GM12873 (cell line): ENCODE data around the gene TNFSF12.

Experiments
- TF ChIP-seq, protein P1 (sequence below): IDR thresholded peaks from 2 replicates; pipeline ENCODE4 v1.5.1; 2012; ENCODE audit warnings: low read depth, mild to moderate bottlenecking, moderate library complexity, low read length, control low read depth; ENCODE audit not compliant: insufficient read depth; ENCODE audit errors: missing control alignments

The TNFSF12 gene

GRCh38 chr17:7508846-7509245 lies 40.0 kb upstream of the TNFSF12 start:
- TF ChIP-seq, protein P1, sequence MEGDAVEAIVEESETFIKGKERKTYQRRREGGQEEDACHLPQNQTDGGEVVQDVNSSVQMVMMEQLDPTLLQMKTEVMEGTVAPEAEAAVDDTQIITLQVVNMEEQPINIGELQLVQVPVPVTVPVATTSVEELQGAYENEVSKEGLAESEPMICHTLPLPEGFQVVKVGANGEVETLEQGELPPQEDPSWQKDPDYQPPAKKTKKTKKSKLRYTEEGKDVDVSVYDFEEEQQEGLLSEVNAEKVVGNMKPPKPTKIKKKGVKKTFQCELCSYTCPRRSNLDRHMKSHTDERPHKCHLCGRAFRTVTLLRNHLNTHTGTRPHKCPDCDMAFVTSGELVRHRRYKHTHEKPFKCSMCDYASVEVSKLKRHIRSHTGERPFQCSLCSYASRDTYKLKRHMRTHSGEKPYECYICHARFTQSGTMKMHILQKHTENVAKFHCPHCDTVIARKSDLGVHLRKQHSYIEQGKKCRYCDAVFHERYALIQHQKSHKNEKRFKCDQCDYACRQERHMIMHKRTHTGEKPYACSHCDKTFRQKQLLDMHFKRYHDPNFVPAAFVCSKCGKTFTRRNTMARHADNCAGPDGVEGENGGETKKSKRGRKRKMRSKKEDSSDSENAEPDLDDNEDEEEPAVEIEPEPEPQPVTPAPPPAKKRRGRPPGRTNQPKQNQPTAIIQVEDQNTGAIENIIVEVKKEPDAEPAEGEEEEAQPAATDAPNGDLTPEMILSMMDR = no peak

DNA sequence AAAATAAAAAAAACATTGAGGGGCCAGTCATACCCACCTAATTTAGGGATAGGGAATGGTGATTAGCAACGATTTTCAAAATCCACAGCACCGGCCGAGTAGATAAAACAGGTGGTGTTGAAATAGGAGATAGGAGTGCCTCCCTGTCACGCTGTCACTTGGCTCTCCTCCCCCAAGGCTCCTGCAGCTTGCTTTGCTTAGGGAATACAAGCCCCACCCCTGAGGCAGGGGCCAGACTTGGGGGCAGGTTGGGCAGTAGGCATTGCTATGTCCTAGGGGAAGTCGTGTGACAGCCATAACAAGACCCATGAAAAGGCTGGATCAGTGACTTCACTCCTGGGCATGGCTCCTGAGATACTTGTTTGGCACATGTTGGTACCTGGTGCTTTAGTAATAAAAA lies 38.9 kb upstream of the TNFSF12 start:
- TF ChIP-seq, protein P1 = no peak

DNA sequence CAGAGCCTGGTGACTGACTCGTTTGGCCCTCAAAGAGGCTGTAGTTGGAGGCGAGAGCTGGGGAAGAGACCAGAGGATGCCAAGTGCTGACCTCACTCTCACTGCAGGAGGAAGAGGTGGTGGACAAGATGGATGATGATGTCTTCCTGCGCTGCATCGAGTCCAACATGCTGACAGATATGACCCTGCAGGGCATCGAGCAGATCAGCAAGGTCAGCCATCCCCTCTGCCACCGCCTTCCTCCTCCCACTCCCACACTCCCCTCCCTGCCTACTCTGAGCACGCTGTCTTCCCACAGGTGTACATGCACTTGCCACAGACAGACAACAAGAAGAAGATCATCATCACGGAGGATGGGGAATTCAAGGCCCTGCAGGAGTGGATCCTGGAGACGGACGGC lies 37.8 kb upstream of the TNFSF12 start:
- TF ChIP-seq, protein P1 = no peak

DNA sequence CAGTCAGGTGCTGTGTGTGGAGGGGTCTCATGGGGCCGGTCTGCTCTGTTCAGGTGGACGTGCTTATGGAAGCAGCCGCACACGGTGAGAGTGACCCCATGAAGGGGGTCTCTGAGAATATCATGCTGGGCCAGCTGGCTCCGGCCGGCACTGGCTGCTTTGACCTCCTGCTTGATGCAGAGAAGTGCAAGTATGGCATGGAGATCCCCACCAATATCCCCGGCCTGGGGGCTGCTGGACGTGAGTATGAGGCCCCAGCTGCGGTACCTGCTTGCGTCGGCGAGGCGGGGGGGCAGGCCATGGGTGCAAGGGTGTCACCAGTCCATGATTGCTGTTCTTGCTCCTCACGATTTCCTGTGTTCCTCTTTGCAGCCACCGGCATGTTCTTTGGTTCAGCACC lies 36.8 kb upstream of the TNFSF12 start:
- TF ChIP-seq, protein P1 = no peak

DNA sequence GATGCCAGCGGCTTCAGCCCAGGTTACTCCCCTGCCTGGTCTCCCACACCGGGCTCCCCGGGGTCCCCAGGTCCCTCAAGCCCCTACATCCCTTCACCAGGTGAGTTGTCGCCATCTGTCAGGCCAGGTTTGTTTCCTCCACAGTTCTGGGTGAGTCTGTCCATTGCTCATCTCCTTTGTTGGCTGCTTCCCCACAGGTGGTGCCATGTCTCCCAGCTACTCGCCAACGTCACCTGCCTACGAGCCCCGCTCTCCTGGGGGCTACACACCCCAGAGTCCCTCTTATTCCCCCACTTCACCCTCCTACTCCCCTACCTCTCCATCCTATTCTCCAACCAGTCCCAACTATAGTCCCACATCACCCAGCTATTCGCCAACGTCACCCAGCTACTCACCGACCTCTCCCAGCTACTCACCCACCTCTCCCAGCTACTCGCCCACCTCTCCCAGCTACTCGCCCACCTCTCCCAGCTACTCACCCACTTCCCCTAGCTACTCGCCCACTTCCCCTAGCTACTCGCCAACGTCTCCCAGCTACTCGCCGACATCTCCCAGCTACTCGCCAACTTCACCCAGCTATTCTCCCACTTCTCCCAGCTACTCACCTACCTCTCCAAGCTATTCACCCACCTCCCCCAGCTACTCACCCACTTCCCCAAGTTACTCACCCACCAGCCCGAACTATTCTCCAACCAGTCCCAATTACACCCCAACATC lies 35.9 kb upstream of the TNFSF12 start:
- TF ChIP-seq, protein P1 = no peak

DNA sequence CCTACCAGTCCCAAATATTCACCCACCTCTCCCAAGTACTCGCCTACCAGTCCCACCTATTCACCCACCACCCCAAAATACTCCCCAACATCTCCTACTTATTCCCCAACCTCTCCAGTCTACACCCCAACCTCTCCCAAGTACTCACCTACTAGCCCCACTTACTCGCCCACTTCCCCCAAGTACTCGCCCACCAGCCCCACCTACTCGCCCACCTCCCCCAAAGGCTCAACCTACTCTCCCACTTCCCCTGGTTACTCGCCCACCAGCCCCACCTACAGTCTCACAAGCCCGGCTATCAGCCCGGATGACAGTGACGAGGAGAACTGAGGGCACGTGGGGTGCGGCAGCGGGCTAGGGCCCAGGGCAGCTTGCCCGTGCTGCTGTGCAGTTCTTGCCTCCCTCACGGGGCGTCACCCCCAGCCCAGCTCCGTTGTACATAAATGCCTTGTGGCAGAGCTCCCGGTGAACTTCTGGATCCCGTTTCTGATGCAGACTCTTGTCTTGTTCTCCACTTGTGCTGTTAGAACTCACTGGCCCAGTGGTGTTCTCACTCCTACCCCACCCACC lies 34.9 kb upstream of the TNFSF12 start:
- TF ChIP-seq, protein P1 = no peak

- TF ChIP-seq, protein P1 = no peak
These were observed 32.8 kb upstream of the TNFSF12 start for GRCh38 chr17:7515911-7516610.
